ENCODE results near the gene NAA15. TPM values are rescaled to one million over a fixed set of nuclear protein-coding genes. Genes with fewer than 3 reads are reported as not detected.
A peak's percentile ranks its signal among the peaks of the same experiment; 100 is the strongest.
"Not testable (repeated sequence)": the region's sequence is repeated elsewhere in the genome, so short reads cannot be mapped to it uniquely, and the experiment has no call there.

The NAA15 gene
- total RNA-seq, 2 donors from 2014 or later = 24.4 to 41.0 TPM

DNA sequence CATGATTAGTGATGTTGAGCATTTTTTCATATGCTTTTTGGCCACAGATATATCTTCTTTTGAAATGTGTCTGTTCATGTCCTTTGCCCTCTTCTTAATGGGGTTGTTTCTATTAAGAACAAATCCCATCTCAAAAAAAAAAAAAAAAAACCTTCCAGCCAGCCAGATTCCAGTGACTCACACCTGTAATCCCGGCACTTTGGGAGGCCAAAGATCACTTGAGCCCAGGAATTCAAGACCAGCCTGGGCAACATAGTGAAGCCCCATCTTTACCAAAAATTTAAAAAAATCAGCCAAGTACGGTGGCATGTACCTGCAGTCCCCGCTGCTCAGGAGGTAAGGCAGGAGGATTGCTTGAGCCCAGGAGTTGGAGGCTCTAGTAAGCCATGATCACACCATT is 157.7 kb downstream of the NAA15 start:
- ATAC-seq (ENCODE audit: insufficient number of reproducible peaks, low FRiP score, low read depth) (no peak), DNase-seq (ENCODE audit: low spot score) (no peak)
- H3K27me3 ChIP-seq (replicated peaks; ENCODE audit: insufficient read depth) = no peaks in the 10 kb centered on the region
- TF ChIP-seq, protein P1, sequence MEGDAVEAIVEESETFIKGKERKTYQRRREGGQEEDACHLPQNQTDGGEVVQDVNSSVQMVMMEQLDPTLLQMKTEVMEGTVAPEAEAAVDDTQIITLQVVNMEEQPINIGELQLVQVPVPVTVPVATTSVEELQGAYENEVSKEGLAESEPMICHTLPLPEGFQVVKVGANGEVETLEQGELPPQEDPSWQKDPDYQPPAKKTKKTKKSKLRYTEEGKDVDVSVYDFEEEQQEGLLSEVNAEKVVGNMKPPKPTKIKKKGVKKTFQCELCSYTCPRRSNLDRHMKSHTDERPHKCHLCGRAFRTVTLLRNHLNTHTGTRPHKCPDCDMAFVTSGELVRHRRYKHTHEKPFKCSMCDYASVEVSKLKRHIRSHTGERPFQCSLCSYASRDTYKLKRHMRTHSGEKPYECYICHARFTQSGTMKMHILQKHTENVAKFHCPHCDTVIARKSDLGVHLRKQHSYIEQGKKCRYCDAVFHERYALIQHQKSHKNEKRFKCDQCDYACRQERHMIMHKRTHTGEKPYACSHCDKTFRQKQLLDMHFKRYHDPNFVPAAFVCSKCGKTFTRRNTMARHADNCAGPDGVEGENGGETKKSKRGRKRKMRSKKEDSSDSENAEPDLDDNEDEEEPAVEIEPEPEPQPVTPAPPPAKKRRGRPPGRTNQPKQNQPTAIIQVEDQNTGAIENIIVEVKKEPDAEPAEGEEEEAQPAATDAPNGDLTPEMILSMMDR (IDR thresholded peaks at IDR 0.05) = no peak
- no peak overlapping the region for H3K27ac ChIP-seq
- no peak overlapping the region for H3K4me3 ChIP-seq
- peaks cover 43 to 67% of the 10 kb centered on the region in 2 donors for H3K4me1 ChIP-seq (ENCODE audit: control insufficient read depth in 1 of 2, low read depth in 2 of 2)
- H3K36me3 ChIP-seq = no peaks in the 10 kb centered on the region
- H3K9me3 ChIP-seq = no peaks in the 10 kb centered on the region

DNA sequence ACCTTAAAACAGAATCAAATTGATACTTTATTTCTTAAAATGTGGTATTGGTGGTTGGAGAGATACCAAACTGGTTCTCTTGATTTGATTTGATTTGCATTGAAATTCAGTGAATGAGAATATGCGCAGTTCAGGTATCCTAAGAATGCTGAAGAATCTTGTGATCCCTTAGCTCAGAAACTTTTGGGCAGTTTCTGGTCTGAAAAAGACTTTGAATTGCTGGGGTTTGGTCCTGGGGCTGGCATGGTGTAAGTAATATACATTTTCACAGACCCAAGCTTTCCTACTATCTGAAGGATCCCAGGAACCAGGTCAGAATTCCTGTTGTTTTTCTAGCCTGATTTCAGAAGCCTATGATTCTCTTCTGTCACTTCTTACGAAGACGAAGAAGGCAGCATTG is 159.3 kb downstream of the NAA15 start:
- Histone ChIP-seq H3K4me3 (no peak overlapping the region), H3K9me3 (no peaks in the 10 kb centered on the region), H3K4me1 (ENCODE audit: control insufficient read depth in 1 of 2, low read depth in 2 of 2) (peaks cover 43 to 61% of the 10 kb centered on the region in 2 donors), H3K27me3 (replicated peaks; ENCODE audit: insufficient read depth) (no peaks in the 10 kb centered on the region), H3K27ac (peak overlapping the region; percentile 10 to 26), H3K36me3 (no peaks in the 10 kb centered on the region)
- TF ChIP-seq, protein P1 (IDR thresholded peaks at IDR 0.05) = no peak
- DNase-seq (ENCODE audit: low spot score) = no peak
- ATAC-seq (ENCODE audit: insufficient number of reproducible peaks, low FRiP score, low read depth) = no peak

DNA sequence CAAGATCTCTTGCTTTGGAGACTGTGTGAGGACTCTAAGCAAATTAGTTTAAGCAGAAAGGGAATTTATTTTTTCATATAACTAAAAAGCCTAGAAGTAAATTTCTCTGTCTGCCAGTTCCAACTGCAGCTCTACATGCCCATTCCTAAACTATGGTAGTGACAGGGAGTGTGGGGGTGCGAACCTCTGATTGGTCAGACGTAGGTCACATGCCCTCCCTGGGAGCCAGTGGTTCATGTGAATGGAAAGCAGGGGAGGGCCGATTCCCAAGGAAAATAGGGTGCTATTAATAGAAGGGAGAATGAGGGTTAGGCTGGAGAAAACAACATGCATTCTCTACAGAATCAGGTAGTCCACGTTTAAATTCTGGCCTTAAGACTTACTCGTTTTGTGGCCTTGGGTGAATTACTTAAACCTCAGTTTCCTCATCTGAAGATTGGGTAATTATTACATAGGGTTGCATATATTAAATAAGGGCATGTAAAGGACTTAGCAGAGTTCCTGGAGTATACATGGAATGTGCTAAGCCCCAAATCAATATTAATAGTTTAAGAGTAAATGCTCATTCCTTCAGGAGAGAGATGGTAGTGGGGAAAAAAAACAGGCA is 159.8 kb downstream of the NAA15 start:
- no peaks in the 10 kb centered on the region for H3K27me3 ChIP-seq (replicated peaks; ENCODE audit: insufficient read depth)
- ATAC-seq (ENCODE audit: insufficient number of reproducible peaks, low FRiP score, low read depth) = no peak
- peaks cover 41 to 55% of the 10 kb centered on the region in 2 donors for H3K4me1 ChIP-seq (ENCODE audit: control insufficient read depth in 1 of 2, low read depth in 2 of 2)
- TF ChIP-seq, protein P1 (IDR thresholded peaks at IDR 0.05) = no peak
- H3K27ac ChIP-seq = peak overlapping the region; percentile 10 to 26
- H3K9me3 ChIP-seq = no peaks in the 10 kb centered on the region
- H3K4me3 ChIP-seq = no peak overlapping the region
- no peaks in the 10 kb centered on the region for H3K36me3 ChIP-seq
- no peak for DNase-seq (ENCODE audit: low spot score)

DNA sequence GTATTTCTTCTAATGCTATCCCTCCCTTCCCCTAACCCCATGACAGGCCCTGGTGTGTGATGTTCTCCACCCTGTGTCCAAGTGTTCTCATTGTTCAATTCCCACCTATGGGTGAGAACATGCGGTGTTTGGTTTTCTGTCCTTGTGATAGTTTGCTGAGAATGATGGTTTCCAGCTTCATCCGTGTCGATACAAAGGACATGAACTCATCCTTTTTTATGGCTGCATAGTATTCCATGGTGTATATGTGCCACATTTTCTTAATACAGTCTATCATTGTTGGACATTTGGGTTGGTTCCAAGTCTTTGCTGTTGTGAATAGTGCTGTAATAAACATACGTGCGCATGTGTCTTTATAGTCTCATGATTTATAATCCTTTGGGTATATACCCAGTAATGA is 163.2 kb downstream of the NAA15 start:
- ATAC-seq (ENCODE audit: insufficient number of reproducible peaks, low FRiP score, low read depth); H3K4me3 ChIP-seq; H3K27me3 ChIP-seq (replicated peaks; ENCODE audit: insufficient read depth); H3K9me3 ChIP-seq; H3K27ac ChIP-seq; H3K36me3 ChIP-seq; DNase-seq (ENCODE audit: low spot score): not testable (repeated sequence)
- H3K4me1 ChIP-seq (ENCODE audit: control insufficient read depth in 1 of 2, low read depth in 2 of 2) = peaks cover 12 to 34% of the 10 kb centered on the region in 2 donors

DNA sequence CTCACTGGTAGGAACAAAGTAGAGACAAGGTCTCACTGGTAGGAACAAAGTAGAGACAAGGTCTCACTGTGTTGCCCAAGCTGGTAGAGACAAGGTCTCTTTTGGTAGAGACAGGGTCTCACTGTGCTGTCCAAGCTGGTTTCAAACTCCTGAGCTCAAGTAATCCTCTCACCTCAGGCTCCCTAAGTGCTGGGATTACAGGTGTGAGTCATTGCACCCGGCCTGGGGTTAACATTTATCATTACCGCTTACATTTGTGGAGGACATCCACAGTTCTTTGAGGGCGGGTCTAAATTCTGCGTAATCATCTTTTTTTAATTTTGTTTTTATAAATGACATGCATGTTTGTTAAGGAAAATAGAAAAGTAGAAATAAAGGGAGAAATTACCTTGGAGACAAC is 164.6 kb downstream of the NAA15 start:
- H3K4me1 ChIP-seq (ENCODE audit: control insufficient read depth in 1 of 2, low read depth in 2 of 2) = peaks cover 2 to 37% of the 10 kb centered on the region in 2 donors
- H3K4me3 ChIP-seq = no peak overlapping the region
- H3K27ac ChIP-seq = no peak overlapping the region
- no peak for DNase-seq (ENCODE audit: low spot score)
- no peaks in the 10 kb centered on the region for H3K9me3 ChIP-seq
- TF ChIP-seq, protein P1 (IDR thresholded peaks at IDR 0.05) = no peak
- no peaks in the 10 kb centered on the region for H3K27me3 ChIP-seq (replicated peaks; ENCODE audit: insufficient read depth)
- ATAC-seq (ENCODE audit: insufficient number of reproducible peaks, low FRiP score, low read depth) = no peak
- no peaks in the 10 kb centered on the region for H3K36me3 ChIP-seq

DNA sequence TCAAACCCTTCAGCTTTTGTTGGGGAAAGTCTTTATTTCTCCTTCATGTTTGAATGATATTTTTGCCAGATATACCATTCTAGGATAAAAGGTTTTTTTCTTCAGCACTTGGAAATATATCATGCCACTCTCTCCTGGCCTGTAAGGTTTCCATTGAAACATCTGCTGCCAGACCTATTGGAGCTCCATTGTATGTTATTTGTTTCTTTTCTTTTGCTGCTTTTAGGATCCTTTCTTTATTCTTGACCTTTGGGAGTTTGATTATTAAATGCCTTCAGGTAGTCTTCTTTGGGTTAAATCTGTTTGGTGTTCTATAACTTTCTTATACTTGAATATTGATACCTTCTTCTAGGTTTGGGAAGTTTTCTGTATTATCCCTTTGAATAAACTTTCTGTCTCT is 167.5 kb downstream of the NAA15 start:
- Histone ChIP-seq H3K36me3 (peaks cover 11% of the 10 kb centered on the region), H3K4me1 (ENCODE audit: control insufficient read depth in 1 of 2, low read depth in 2 of 2) (peaks cover 0 to 30% of the 10 kb centered on the region in 2 donors)
- H3K27me3 ChIP-seq (replicated peaks; ENCODE audit: insufficient read depth); H3K9me3 ChIP-seq; H3K27ac ChIP-seq; H3K4me3 ChIP-seq; ATAC-seq (ENCODE audit: insufficient number of reproducible peaks, low FRiP score, low read depth); DNase-seq (ENCODE audit: low spot score): not testable (repeated sequence)
